HepG2 (cell line): ENCODE results near the gene ZBTB47. TPM values are rescaled to one million over a fixed set of nuclear protein-coding genes. Genes with fewer than 3 reads are reported as not detected.

Experiments used
- ATAC-seq: fragments of 200-7000 bp; cut with Tn5 transposase; 3 replicates; pipeline ENCODE4 v1.9.1; 2020; ENCODE audit warnings: mild to moderate bottlenecking, moderate library complexity
- BruUV-seq: library from RNA; stranded (reverse); fragments of 400-500 nt; replicated peaks from 2 replicates; lab custom pipeline; 2021; lab: Mats Ljungman, UMichigan
- CTCF ChIA-PET: fragments of 300-600 bp; formaldehyde crosslinking; extraction: SDS; loops from one replicate; lab custom pipeline; 2021; ENCODE audit warnings: low total read pairs, inconsistent platforms, low intra/inter-chr PET ratio; lab: Yijun Ruan, JAX
- POLR2A ChIA-PET: fragments of 350-600 bp; sonication (Branson Sonifier 250); formaldehyde crosslinking; loops from one replicate; lab custom pipeline; 2020; ENCODE audit warnings: antibody characterized with exemption, inconsistent platforms; lab: Yijun Ruan, JAX
- DNase-seq: peaks from one replicate; pipeline ENCODE4 v3.0.0-alpha.2; 2015; ENCODE audit warnings: low spot score
- FAIRE-seq: peaks from 3 replicates; lab custom pipeline; 2011; peaks lifted over from hg19 to GRCh38; lab: Jason Lieb, UNC
- H2AFZ ChIP-seq: one replicate; pipeline ENCODE4 v1.6.1; 2011; ENCODE audit warnings: low read length, inconsistent platforms
- H3K27ac ChIP-seq: fragments of 300-600 bp; 3 replicates; pipeline ENCODE4 v1.8.0; 2011; ENCODE audit warnings: mixed run types, mild to moderate bottlenecking, mixed read lengths, low read length, inconsistent platforms; ENCODE audit not compliant: insufficient read depth; ENCODE audit errors: extremely low read length
- H3K27me3 ChIP-seq, 2 experiments: fragments of 200-600 bp in 1 of 2; 2 replicates in 1 of 2; 3 replicates in 1 of 2; pipeline versions ENCODE4 v1.6.0 to v1.8.0; 2011; ENCODE audit warnings: low read length in 2 of 2, mild to moderate bottlenecking in 2 of 2, moderate library complexity in 2 of 2, inconsistent platforms in 1 of 2; ENCODE audit not compliant: insufficient read depth in 2 of 2, control insufficient read depth in 1 of 2
- H3K36me3 ChIP-seq, 2 experiments: fragments of 200-600 bp in 1 of 2; replicated peaks in 1 of 2; 2 replicates in 1 of 2; 3 replicates in 1 of 2; pipeline versions ENCODE4 v1.5.1 to v1.8.0; 2011; ENCODE audit warnings: low read length in 2 of 2, inconsistent platforms in 1 of 2; ENCODE audit not compliant: insufficient read depth in 2 of 2, control insufficient read depth in 1 of 2
- H3K4me1 ChIP-seq: 2 replicates; pipeline ENCODE4 v1.5.1; 2012; ENCODE audit warnings: low read length, inconsistent platforms; ENCODE audit not compliant: insufficient read depth
- H3K4me2 ChIP-seq: 2 replicates; pipeline ENCODE4 v1.6.0; 2011; ENCODE audit warnings: low read depth, low read length, inconsistent platforms
- H3K4me3 ChIP-seq, 3 experiments: fragments of 200-600 bp in 1 of 3; sonication (generic), shearing (Covaris generic) in 1 of 3; replicated peaks in 1 of 3; 2 replicates each; pipeline ENCODE4 v1.5.1; 2011 to 2016; ENCODE audit warnings: low read length in 3 of 3, inconsistent platforms in 2 of 3, low read depth in 2 of 3, mild to moderate bottlenecking in 2 of 3, control low read depth in 1 of 3, mixed read lengths in 1 of 3; ENCODE audit not compliant: insufficient read depth in 1 of 3
- H3K79me2 ChIP-seq: one replicate; pipeline ENCODE4 v1.6.1; 2011; ENCODE audit warnings: low read length, inconsistent platforms; ENCODE audit not compliant: insufficient read depth
- H3K9ac ChIP-seq: 2 replicates; pipeline ENCODE4 v1.6.0; 2011; ENCODE audit warnings: mild to moderate bottlenecking, low read depth, low read length, inconsistent platforms; ENCODE audit not compliant: insufficient read depth
- H3K9me3 ChIP-seq: 2 replicates; pipeline ENCODE4 v1.5.1; 2012; ENCODE audit warnings: mild to moderate bottlenecking, low read length
- H4K20me1 ChIP-seq: 2 replicates; pipeline ENCODE4 v1.6.0; 2011; ENCODE audit warnings: inconsistent platforms, mild to moderate bottlenecking, low read length, moderate library complexity; ENCODE audit not compliant: insufficient read depth
- CREB1 ChIP-seq, 2 experiments: fragments of 450-650 bp in 1 of 2; IDR thresholded peaks; 2 replicates each; pipeline ENCODE4 v1.6.1; 2016 to 2017; ENCODE audit warnings: control low read depth in 1 of 2, mild to moderate bottlenecking in 1 of 2, missing compliant biosample characterization in 1 of 2, missing genetic modification characterization in 1 of 2
- REXO4 ChIP-seq: sonication (generic); formaldehyde crosslinking; IDR thresholded peaks from 2 replicates; pipeline ENCODE4 v1.8.0; 2022; ENCODE audit warnings: missing genetic modification reagents, mild to moderate bottlenecking, borderline replicate concordance
- RXRB ChIP-seq: IDR thresholded peaks from 2 replicates; pipeline ENCODE4 v1.6.1; 2016; ENCODE audit warnings: borderline replicate concordance, missing genetic modification reagents, missing compliant biosample characterization
- SIN3B ChIP-seq: fragments of 150-350 bp; IDR thresholded peaks from 2 replicates; pipeline ENCODE4 v1.6.1; 2014; ENCODE audit warnings: low read length
- TBX2 ChIP-seq: sonication (generic); formaldehyde crosslinking; IDR thresholded peaks from 2 replicates; pipeline ENCODE4 v1.5.0; 2020; ENCODE audit warnings: missing genetic modification reagents, mild to moderate bottlenecking, borderline replicate concordance
- ZBTB14 ChIP-seq: sonication (generic); formaldehyde crosslinking; IDR thresholded peaks from 2 replicates; pipeline ENCODE4 v1.4.0; 2020; ENCODE audit warnings: missing genetic modification reagents
- ZBTB34 ChIP-seq: sonication (generic); formaldehyde crosslinking; IDR thresholded peaks from 2 replicates; pipeline ENCODE4 v1.8.0; 2022; ENCODE audit warnings: mild to moderate bottlenecking, missing genetic modification reagents
- ZNF557 ChIP-seq: sonication (generic); formaldehyde crosslinking; IDR thresholded peaks from 2 replicates; pipeline ENCODE4 v1.4.0; 2020; ENCODE audit warnings: missing genetic modification reagents
- ZNF780A ChIP-seq: sonication (generic); formaldehyde crosslinking; IDR thresholded peaks from 2 replicates; pipeline ENCODE4 v1.8.0; 2022; ENCODE audit warnings: mild to moderate bottlenecking, missing genetic modification reagents, moderate library complexity
- ZNF800 ChIP-seq: sonication (generic); formaldehyde crosslinking; IDR thresholded peaks from 2 replicates; pipeline ENCODE4 v1.4.0; 2020; ENCODE audit warnings: missing genetic modification reagents
- WGBS: methylation state at CpG from one replicate; pipeline ENCODE4 v1.1.6; 2017; ENCODE audit warnings: low lambda C conversion rate; 5-methylcytosine and 5-hydroxymethylcytosine counted together
- in situ Hi-C: cut with HindIII; loops from 2 replicates; pipeline ENCODE4 v1.10.0; 2017; ENCODE audit warnings: low pct_unique_long_range_greater_than_20kb; ENCODE audit not compliant: extremely low pct_ligation_motif_present
- intact Hi-C: fragments of 100-400 bp; cut with micrococcal nuclease; formaldehyde crosslinking; loops from one replicate; pipeline ENCODE4 v1.10.0; 2022; ENCODE audit not compliant: unreplicated experiment
- polyA plus RNA-seq, 8 experiments: library from polyadenylated mRNA; depleted of rRNA in 3 of 8; stranded (reverse) in 7 of 8; unstranded in 1 of 8; fragments of >200 nt; fragmentation: Illumina TruSeq in 4 of 8; extraction: Trizol in 4 of 8; gene quantifications; 2 replicates each; pipeline versions ENCODE4 v1.2.1 to v1.2.3, GENCODE V29; 2011 to 2016; ENCODE audit warnings: low read depth in 4 of 8, missing spikeins in 1 of 8, mixed read lengths in 1 of 8; ENCODE audit not compliant: insufficient read depth in 1 of 8
- total RNA-seq, 5 experiments: library from RNA; depleted of rRNA; stranded (reverse); fragments of >200 nt; fragmentation: Illumina TruSeq; extraction: Trizol; gene quantifications; 2 replicates each; pipeline ENCODE4 v1.2.3, GENCODE V29; 2016; ENCODE audit warnings: low read depth in 1 of 5

The ZBTB47 gene
- total and polyA plus RNA-seq, 2 of the 13 experiments (the other 11 are each of a cell fraction or from before 2014, with no cell fraction given): 1.5 to 3.1 TPM

GRCh38 chr3:42682301-42683070 is 29.0 kb downstream of the ZBTB47 start:
- intact Hi-C loops (no loop called here), in situ Hi-C loops (no loop called here)
- Histone ChIP-seq H3K36me3 (no peaks in the 10 kb centered on the region), H3K79me2 (no peaks in the 10 kb centered on the region), H4K20me1 (no peaks in the 10 kb centered on the region), H3K4me1 (peaks cover 5% of the 10 kb centered on the region; the same call in 1 of the 2 replicates), H3K9ac (no peak overlapping the region)
- no peak for FAIRE-seq
- no TSS peak for BruUV-seq
- POLR2A ChIA-PET: no interaction called here
- no peak for TF ChIP-seq TBX2 (CRISPR knock-in tag)
- no peak for TF ChIP-seq ZNF800 (CRISPR knock-in tag)
- TF ChIP-seq REXO4 (CRISPR knock-in tag): no peak
- TF ChIP-seq ZBTB14 (CRISPR knock-in tag): no peak
- no peak for TF ChIP-seq ZBTB34 (CRISPR knock-in tag)
- no peak for TF ChIP-seq CREB1 (IDR thresholded peaks at IDR 0.05)
- TF ChIP-seq CREB1 (CRISPR knock-in tag; IDR thresholded peaks at IDR 0.05): no peak
- TF ChIP-seq RXRB (CRISPR knock-in tag): no peak
- TF ChIP-seq SIN3B: no peak
- TF ChIP-seq ZNF557 (CRISPR knock-in tag): no peak
- no peak for TF ChIP-seq ZNF780A
- TF ChIP-seq, all 625 proteins: peak for 0
- no peaks in the 10 kb centered on the region for H3K9me3 ChIP-seq
- no peak overlapping the region for H3K4me2 ChIP-seq
- CTCF ChIA-PET: no interaction called here
- H3K27ac ChIP-seq: no peak overlapping the region
- WGBS: 31% methylated on average over 12 of the region's 12 CpGs
- DNase-seq: no peak
- ATAC-seq: no peak
- H2AFZ ChIP-seq: no peak overlapping the region
- no peak overlapping the region for H3K4me3 ChIP-seq
- H3K27me3 ChIP-seq: peaks cover 3 to 37% of the 10 kb centered on the region in 2 experiments; a peak in 4 of 5 replicates
